GM12873 (cell line): ENCODE results near the gene SNX5.

ENCODE experiments used
- TF ChIP-seq, protein P1 (sequence below): IDR thresholded peaks from 2 replicates; pipeline ENCODE4 v1.5.1; 2012; ENCODE audit warnings: low read depth, mild to moderate bottlenecking, moderate library complexity, low read length, control low read depth; ENCODE audit not compliant: insufficient read depth; ENCODE audit errors: missing control alignments

Gene SNX5

DNA sequence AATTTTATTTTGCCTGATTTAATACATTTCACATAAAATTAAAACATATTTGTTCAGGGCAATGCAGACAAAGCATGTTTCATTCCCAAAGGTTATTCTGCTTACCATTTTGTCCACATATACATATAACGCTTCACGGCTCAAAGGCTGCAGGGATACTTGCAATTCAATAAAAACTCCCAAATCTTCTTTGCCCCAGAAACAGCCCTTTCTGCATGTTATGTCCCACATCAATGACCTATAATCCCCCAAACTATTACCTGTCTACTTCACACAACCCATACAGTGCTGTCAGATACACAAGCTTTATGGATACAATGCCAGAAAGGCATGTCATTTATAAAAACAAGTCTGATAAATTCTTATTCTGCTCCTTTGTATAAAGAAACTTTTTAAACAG, 20.2 kb downstream of the SNX5 start:
- TF ChIP-seq, protein P1, sequence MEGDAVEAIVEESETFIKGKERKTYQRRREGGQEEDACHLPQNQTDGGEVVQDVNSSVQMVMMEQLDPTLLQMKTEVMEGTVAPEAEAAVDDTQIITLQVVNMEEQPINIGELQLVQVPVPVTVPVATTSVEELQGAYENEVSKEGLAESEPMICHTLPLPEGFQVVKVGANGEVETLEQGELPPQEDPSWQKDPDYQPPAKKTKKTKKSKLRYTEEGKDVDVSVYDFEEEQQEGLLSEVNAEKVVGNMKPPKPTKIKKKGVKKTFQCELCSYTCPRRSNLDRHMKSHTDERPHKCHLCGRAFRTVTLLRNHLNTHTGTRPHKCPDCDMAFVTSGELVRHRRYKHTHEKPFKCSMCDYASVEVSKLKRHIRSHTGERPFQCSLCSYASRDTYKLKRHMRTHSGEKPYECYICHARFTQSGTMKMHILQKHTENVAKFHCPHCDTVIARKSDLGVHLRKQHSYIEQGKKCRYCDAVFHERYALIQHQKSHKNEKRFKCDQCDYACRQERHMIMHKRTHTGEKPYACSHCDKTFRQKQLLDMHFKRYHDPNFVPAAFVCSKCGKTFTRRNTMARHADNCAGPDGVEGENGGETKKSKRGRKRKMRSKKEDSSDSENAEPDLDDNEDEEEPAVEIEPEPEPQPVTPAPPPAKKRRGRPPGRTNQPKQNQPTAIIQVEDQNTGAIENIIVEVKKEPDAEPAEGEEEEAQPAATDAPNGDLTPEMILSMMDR, result no peak

DNA sequence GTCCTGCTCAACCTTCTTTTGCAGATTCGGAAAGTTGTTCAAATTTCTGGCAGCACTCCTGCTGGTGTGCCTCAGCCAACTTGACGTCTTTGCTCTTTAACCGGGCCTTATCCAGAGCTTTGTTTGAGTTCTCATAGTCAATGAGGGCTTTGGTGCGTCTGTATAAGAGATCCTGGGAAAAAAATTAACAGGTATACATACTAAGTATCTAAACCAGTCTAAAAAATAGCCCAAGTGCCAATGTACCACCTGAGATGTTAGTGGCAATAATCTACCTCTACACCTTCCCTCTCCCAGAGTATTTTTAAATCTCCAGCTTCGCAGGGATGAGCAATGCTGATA, 21.1 kb downstream of the SNX5 start:
- TF ChIP-seq, protein P1, result no peak

DNA sequence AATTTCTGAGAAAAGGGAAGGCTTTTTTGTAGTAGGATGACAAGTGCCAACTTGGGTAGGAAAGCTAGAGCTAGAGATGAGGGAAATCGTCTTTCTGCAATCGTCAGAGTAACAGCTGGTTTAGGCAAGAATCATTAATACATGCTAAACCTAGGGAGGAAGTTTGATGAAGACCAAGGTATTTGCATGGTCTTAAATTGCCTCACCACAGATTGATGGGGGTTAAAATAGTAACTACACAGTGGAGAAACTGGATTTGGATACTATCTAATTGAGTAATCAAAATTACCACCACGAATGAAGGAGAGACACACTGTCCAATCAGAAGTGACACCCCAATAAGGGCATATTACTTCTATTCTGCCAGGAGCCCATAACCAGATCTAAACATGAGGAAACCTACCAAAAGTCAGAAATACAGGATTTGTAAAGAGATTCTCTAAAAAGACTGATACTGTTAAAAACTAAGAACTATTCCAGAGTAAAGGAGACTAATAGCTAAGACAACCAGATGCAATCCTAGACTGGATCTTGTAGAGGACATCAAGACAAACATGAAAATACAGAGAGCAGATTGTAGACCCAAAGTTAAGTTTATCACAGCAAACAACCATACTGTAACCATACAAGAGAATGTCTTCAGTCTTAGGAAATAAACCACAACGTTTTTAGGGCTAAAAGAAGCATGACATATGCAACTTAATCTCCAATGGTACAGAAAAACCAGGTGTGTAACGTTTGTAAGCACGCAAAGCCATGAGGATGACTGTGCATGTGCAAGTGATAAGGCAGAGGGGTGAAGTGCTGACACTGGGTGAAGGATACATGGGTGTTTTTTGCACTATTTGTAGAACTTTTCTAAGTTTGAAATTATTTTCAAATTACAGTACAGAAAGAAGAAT, 21.8 kb downstream of the SNX5 start:
- TF ChIP-seq, protein P1, result no peak

DNA sequence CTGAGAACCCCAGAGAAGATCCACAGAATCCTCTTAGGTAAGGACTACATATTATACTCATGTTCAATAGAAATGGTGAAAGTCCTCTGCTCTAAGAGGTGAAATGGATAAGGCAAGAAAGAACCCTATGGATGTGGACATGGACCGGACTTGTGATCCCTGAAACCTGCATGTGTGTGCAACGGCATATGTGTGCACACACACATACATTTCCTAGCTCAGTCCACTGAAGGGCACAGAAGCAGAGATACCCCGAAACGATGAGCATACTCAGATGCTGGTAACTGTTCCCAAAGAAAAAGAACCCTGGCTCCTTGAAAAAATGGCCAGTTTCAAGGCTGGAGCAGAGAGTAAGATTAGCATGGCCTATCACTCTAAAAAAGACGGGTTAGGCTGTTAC, 22.6 kb downstream of the SNX5 start:
- TF ChIP-seq, protein P1, result no peak

DNA sequence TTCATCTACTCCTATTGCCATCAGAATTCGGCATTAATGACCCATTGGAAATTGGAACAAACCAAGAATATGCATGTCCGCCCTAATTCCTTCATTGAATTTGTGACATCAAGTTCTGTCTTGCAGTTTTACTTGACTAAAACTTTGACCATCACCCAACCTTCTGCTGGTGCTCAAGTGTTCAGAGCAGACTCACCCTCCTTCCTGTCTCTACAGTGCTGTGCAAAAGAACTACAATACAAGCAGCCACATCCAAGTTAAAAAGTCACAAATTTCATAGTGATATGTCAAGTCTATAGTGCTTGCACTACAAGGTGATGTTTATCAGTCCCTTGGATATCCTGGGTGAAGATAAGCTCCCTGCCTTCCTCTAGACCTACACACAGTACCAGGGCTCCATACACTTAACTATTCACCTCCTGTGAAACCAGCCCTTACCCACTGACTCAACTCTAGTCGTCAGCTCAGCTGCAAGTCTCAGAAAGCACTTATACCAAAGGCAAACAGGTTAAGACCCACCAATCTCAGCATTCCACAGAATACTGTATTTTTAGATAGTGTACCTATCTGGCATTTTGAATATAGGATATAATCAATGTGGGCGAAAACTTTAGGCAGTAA, 23.6 kb downstream of the SNX5 start:
- TF ChIP-seq, protein P1, result no peak

DNA sequence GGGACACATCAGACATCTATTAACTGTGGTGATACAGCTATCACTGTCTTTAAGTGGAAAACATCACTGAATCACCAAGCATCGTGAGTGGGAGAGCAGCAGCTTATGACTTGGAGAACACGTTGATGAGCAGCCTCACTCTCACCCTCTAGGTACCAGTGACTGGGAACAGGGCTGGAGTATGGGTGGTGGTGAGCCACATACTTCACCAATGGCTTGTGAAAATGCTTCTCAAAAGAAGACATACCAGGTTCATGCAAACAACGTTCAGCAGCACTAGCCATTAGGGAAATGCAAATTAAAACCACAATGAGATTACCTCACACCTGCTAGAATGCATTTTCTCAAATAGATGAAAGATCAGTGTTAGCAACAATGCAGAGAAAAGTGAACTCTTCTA, 25.3 kb downstream of the SNX5 start:
- TF ChIP-seq, protein P1, result no peak

DNA sequence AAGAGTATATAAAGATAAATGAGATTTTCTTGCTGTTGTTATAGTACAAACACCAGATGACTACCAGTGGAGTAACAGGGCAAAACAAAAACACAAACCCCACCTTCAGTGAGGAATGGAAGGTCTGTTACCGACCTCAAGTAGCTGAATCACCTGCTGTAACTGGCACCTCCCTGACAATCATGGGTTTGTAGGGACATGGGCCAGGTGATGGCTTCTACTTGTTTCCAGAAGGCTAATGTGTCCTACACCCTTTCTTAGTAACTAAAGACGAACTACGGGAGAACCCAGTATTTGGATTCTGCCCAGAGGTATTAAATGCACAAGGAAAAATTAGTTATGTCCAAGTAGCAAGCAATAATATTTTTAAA, 26.8 kb downstream of the SNX5 start:
- TF ChIP-seq, protein P1, result no peak
